IgD-negative memory B cell (primary cell): ENCODE measurements around the gene FAM229A. TPM values are rescaled to one million over a fixed set of nuclear protein-coding genes. Genes with fewer than 3 reads are reported as not detected.

Experiments used
- H3K27ac Mint-ChIP-seq, 3 donors: one replicate each; pipeline ENCODE4 v1.8.0; 2020 to 2022; ENCODE audit warnings: mild to moderate bottlenecking in 3 of 3, mixed read lengths in 3 of 3, moderate library complexity in 1 of 3
- H3K27me3 Mint-ChIP-seq: one replicate; pipeline ENCODE4 v1.8.0; 2021; ENCODE audit warnings: mixed read lengths
- H3K36me3 Mint-ChIP-seq: one replicate; pipeline ENCODE4 v1.8.0; 2020; ENCODE audit warnings: mild to moderate bottlenecking, mixed read lengths
- H3K4me1 Mint-ChIP-seq, 3 donors: one replicate each; pipeline ENCODE4 v1.8.0; 2020 to 2022; ENCODE audit warnings: mixed read lengths in 3 of 3, mild to moderate bottlenecking in 1 of 3
- H3K4me3 Mint-ChIP-seq, 4 donors: one replicate each; pipeline ENCODE4 v1.8.0; 2020 to 2022; ENCODE audit warnings: mild to moderate bottlenecking in 4 of 4, mixed read lengths in 4 of 4, moderate library complexity in 3 of 4
- H3K9me3 Mint-ChIP-seq, 3 donors: one replicate each; pipeline ENCODE4 v1.8.0; 2020 to 2021; ENCODE audit warnings: mixed read lengths in 3 of 3, mild to moderate bottlenecking in 1 of 3
- polyA plus RNA-seq: library from polyadenylated mRNA; unstranded; fragments of 300-500 nt; fragmentation: Illumina TruSeq; gene quantifications from one replicate; pipeline ENCODE4 v1.2.3, GENCODE V29; 2021

FAM229A gene
- polyA plus RNA-seq, 1 donor from 2014 or later, result 1.7 TPM

DNA sequence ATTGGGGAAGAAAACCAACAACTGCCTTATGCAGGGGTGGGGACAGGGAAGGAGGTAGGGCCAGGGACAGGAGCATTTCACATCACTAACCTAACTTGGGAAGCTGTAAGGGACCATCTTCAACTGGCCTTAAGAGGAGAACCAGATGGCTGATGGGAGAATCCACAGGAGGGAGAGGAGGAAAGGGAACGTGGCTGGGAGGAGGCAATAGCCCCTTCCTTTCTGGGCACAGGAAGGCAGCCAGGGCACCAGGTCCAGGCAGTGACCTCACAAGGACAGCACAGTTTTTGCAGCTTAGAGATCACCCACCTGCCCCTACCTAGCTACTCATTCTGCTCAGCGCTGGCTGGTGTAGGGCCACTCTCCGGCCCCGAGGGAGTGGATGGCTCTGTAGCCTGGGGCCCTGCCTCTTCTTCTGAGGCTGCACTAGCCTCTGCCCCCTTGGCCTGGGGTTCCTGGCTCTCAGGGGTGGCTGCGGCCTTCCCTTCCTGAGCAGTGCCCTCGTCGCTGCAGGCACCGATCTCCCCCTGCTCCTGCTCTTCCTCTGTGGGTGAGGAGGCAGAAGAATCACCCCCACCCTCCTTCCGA lies 27.9 kb downstream of the FAM229A start:
- Mint-ChIP-seq H3K9me3 (no peaks in the 10 kb centered on the region), H3K27me3 (peaks cover 1% of the 10 kb centered on the region), H3K4me1 (peaks cover 28 to 44% (median 39%) of the 10 kb centered on the region in 3 donors), H3K27ac (peak overlapping the region; percentile 70 to 89 (median 87)), H3K4me3 (peak overlapping the region; percentile 87 to 93 (median 91)), H3K36me3 (peaks cover 4% of the 10 kb centered on the region)

DNA sequence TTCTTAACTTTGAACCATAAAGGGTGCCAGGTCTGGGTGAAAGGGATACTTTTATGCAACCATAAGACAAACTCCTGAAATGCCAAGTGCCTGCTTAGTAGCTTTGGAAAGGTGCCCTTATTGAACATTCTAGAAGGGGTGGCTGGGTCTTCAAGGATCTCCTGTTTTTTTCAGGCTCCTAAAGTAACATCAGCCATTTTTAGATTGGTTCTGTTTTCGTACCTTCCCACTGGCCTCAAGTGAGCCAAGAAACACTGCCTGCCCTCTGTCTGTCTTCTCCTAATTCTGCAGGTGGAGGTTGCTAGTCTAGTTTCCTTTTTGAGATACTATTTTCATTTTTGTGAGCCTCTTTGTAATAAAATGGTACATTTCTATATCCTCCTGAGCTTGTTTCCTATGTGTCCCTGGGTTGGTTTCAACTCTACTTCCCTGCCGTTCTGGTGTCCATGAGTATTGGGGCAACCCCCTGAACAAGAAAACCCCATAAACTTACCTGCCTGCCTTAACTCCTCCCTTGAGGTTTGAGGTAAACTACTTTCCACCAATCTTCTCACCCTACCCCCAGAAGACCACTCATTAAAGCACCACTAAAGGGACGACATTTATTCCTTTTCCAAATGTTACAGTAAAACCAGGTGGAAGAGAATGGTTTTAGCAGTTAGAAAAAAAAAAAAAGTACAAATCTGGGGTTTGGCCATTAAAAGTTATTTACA lies 28.9 kb downstream of the FAM229A start:
- Mint-ChIP-seq H3K36me3 (peaks cover 6% of the 10 kb centered on the region), H3K9me3 (no peaks in the 10 kb centered on the region), H3K4me1 (peaks cover 24 to 36% (median 35%) of the 10 kb centered on the region in 3 donors), H3K27ac (peak overlapping the region; percentile 17 to 87 (median 70)), H3K27me3 (no peaks in the 10 kb centered on the region), H3K4me3 (peak overlapping the region; percentile 3 to 69 (median 58))

DNA sequence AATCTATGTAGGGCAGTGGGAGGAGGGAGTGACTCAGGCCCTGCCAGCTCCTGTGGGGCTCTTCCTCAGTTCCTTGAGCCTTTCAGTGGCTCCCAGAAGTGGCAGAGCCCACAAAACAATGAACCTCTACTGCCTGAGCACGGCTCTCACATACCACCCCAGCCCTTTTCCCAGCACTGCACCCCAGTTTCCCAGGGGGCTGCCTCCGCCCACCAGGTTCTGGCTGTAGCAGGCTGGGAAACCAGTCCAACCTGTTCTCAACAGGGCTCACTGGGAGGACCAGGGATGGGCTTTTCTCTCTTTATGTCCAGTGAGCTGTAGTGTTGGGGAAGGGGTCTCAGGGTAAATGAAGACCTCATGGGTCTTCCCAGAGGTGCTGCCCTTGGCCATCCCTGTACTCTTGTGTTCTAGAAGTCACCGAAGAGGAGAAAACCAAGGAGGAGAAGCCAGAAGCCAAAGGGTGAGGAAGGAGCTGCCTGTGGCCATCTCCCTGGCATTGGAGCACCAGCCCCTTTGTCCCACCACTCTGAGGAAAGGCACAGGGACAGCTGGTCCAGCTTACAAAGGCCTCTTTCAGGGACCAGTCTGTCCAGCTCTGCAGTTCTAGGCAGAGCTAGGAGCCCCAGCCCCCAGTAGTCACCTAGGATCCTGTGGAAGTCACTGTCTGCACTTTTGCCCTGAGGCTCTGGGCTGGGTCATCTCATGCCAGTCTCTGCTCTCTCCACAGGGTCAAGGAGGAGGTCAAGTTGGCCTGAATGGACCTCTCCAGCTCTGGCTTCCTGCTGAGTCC lies 29.8 kb downstream of the FAM229A start:
- Mint-ChIP-seq H3K27me3 (no peaks in the 10 kb centered on the region), H3K4me1 (peaks cover 17 to 30% (median 28%) of the 10 kb centered on the region in 3 donors), H3K27ac (peak overlapping the region in 1 of 3 donors; percentile 59), H3K4me3 (no peak overlapping the region), H3K36me3 (peaks cover 6% of the 10 kb centered on the region), H3K9me3 (no peaks in the 10 kb centered on the region)

DNA sequence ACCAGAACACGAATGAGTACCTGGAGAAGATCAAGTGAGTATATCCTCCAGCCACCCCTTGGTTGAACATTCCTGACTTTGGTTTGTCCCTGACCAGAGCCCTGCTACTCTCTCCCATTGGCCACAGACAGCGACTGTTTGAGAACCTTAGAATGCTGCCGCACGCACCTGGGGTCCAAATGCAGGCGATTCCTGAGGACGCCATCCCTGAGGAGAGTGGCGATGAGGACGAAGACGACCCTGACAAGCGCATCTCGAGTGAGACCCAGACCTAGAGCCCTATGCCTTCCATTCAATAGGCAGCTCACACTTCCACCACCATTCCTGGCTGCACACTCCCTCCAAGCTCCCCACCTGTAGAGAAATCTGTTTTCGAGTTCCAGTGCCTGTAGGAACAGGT lies 30.7 kb downstream of the FAM229A start:
- peaks cover 6% of the 10 kb centered on the region for H3K36me3 Mint-ChIP-seq
- H3K4me3 Mint-ChIP-seq, result peak overlapping the region in 1 of 4 donors; percentile 13
- peaks cover 11 to 26% (median 21%) of the 10 kb centered on the region in 3 donors for H3K4me1 Mint-ChIP-seq
- H3K27me3 Mint-ChIP-seq, result no peaks in the 10 kb centered on the region
- H3K27ac Mint-ChIP-seq, result peak overlapping the region; percentile 59 to 73 (median 59)
- H3K9me3 Mint-ChIP-seq, result no peaks in the 10 kb centered on the region

DNA sequence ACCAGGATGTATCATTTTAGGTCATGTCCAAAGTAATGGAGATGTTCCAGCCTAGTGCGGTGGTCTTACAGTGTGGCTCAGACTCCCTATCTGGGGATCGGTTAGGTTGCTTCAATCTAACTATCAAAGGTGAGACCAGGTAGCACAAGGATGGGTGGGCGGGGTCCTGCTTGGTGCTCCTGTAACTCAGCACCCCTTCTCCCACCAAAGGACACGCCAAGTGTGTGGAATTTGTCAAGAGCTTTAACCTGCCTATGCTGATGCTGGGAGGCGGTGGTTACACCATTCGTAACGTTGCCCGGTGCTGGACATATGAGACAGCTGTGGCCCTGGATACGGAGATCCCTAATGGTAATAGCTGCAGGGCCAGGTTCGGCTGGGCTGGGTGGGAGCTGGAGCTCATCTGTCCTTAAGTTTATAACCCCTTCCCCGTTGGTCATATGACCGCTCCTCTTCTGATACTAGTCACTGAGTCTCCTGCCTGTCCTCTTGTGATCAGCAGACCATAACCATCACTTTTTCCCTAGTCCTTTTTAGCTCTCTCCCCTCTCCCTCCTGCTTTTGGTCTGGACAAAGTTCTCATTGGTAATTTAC lies 31.6 kb downstream of the FAM229A start:
- H3K4me3 Mint-ChIP-seq, result no peak overlapping the region
- peaks cover 6% of the 10 kb centered on the region for H3K36me3 Mint-ChIP-seq
- H3K9me3 Mint-ChIP-seq, result no peaks in the 10 kb centered on the region
- peak overlapping the region in 1 of 3 donors; percentile 2 for H3K27ac Mint-ChIP-seq
- H3K27me3 Mint-ChIP-seq, result no peaks in the 10 kb centered on the region
- peaks cover 11 to 26% (median 21%) of the 10 kb centered on the region in 3 donors for H3K4me1 Mint-ChIP-seq

DNA sequence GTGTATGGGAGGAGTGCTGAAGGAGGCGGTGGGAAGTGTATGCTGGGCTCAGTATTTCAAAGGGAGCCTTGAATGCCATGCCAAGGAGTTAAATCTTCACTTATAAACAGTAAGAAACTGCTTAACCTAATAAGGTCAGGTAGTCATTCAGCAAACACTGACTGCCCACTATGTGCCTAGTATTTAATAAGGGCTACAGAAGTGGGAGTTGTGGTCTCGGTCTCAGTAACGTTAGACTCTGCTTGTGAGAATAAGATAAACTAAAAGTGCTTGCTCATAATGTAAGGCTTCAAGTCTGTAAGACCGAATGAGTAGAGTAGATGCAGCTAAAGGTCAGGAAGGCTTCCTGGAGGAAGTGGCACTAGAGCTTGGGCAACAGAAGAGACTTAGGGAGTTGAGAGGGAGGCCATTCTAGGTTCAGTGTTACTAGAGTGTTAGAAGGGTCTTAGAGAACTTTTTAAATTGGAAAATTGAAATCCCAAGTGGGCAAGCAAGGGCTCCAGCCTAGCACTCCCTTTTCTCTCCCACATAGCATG lies 32.3 kb downstream of the FAM229A start:
- Mint-ChIP-seq H3K36me3 (peaks cover 12% of the 10 kb centered on the region), H3K27ac (peak overlapping the region in 1 of 3 donors; percentile 33), H3K4me1 (peaks cover 16 to 26% (median 20%) of the 10 kb centered on the region in 3 donors), H3K9me3 (no peaks in the 10 kb centered on the region), H3K27me3 (no peaks in the 10 kb centered on the region), H3K4me3 (peak overlapping the region in 1 of 4 donors; percentile 10)

DNA sequence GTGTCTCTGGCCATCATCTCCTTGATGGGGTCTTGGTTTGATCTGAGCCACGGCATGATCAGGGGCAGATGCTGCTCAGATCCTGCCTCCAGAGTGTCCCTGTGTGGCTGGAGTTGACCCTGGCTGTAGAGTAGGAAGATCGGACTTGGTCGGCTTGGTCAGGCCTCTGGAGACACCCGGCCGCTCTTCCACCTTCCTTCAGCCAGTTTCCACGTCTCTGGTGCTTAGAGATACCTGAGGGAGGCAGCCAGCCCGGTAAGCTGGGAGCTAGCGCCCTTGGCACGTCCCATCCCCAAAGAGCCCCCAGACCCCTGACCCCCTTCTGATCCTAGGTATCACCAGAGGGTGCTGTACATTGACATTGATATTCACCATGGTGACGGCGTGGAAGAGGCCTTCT lies 35.1 kb downstream of the FAM229A start:
- peaks cover 19 to 21% (median 19%) of the 10 kb centered on the region in 3 donors for H3K4me1 Mint-ChIP-seq
- no peak overlapping the region for H3K4me3 Mint-ChIP-seq
- no peak overlapping the region for H3K27ac Mint-ChIP-seq
- H3K27me3 Mint-ChIP-seq, result no peaks in the 10 kb centered on the region
- no peaks in the 10 kb centered on the region for H3K9me3 Mint-ChIP-seq
- peaks cover 17% of the 10 kb centered on the region for H3K36me3 Mint-ChIP-seq

DNA sequence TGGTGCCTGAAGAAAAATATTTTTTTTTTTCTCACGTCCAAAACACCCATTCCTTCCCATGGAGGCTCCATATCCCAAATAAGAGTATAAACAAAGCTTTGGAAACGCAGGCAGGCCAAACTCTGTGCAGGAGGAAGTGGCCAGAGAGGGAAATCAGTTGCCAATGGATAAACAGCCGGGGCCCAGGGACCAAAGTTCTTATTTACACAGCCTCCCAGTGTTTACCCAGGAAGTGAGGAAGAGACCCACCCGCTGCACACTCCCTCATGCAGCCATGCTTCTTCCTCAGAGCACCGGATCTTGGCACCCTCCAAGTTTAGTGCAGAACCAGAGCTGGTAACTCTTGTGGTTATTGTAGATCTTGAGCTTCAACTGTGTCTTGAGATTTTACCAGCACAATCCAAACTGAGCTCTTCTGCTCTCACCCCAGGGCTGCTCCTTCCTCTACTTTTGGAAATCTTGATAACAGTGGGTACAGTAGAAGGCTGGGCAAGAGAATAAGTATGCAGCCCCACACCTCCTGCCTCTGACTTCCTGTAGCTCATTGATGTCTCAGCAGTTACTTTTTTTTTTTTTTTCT lies 40.5 kb downstream of the FAM229A start:
- Mint-ChIP-seq H3K27ac (peak overlapping the region; percentile 84 to 96 (median 95)), H3K9me3 (no peaks in the 10 kb centered on the region), H3K27me3 (no peaks in the 10 kb centered on the region), H3K4me1 (peaks cover 37 to 42% (median 40%) of the 10 kb centered on the region in 3 donors), H3K4me3 (peak overlapping the region in 3 of 4 donors; percentile 66 to 86 (median 77)), H3K36me3 (peaks cover 13% of the 10 kb centered on the region)

DNA sequence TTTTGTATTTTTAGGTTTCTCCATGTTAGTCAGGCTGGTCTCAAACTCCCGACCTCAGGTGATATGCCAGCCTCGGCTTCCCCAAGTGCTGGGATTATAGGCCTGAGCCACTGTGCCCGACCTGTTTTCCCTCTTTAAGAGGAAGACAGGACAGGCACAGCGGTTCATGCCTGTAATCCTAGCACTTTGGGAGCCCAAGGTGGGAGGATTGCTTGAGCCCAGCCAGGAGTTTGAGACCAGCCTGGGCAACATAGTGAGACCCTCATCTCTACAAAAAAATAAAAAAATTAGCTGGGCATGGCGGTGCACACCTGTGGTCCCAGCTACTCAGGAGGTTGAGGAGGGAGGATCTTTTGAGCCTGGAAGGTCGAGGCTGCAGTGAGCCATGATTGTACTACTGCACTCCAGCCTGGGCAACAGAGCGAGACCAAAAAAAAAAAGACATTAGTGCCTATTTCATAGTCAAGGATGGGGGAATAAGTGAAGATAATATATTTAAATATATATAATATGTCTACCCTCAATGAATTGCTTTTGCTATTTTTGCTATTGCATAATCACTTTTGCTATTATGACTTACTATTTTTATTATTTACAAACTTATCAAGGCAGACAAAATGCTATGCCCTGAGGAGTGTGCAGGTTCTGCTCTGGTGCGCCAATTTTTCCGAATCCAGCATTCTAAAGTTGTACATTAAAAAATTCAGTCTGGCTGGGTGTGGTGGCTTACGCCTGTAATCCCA lies 44.0 kb downstream of the FAM229A start:
- peak overlapping the region in 1 of 3 donors; percentile 63 for H3K27ac Mint-ChIP-seq

DNA sequence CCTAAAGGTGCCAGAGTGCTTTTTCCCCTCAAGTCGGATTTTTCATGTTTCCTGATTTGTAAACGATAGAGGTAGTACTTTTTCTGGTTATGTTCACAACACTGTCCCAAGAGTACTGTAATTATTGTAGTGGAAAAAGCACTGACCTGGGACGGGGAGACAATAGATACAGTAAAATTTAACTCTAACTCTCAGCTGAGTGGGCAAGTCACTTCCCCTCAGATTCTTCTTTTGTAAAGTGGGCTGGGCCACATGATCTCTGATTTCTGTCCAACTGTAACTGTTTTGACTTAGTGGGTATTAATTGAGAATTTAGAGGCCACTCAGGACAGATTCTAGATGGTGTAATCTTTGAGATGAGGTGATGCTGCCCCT lies 45.4 kb downstream of the FAM229A start:
- Mint-ChIP-seq H3K4me1 (peaks cover 33 to 42% (median 39%) of the 10 kb centered on the region in 3 donors), H3K4me3 (peak overlapping the region; percentile 65 to 89 (median 77)), H3K36me3 (peaks cover 3% of the 10 kb centered on the region)

More for the DNA sequence above, 44.0 kb downstream of the FAM229A start:
- H3K27me3 Mint-ChIP-seq, result no peaks in the 10 kb centered on the region
- peaks cover 3% of the 10 kb centered on the region for H3K36me3 Mint-ChIP-seq
- peaks cover 42 to 49% (median 47%) of the 10 kb centered on the region in 3 donors for H3K4me1 Mint-ChIP-seq
- H3K4me3 Mint-ChIP-seq, result peak overlapping the region in 1 of 4 donors; percentile 76
- H3K9me3 Mint-ChIP-seq, result no peaks in the 10 kb centered on the region

DNA sequence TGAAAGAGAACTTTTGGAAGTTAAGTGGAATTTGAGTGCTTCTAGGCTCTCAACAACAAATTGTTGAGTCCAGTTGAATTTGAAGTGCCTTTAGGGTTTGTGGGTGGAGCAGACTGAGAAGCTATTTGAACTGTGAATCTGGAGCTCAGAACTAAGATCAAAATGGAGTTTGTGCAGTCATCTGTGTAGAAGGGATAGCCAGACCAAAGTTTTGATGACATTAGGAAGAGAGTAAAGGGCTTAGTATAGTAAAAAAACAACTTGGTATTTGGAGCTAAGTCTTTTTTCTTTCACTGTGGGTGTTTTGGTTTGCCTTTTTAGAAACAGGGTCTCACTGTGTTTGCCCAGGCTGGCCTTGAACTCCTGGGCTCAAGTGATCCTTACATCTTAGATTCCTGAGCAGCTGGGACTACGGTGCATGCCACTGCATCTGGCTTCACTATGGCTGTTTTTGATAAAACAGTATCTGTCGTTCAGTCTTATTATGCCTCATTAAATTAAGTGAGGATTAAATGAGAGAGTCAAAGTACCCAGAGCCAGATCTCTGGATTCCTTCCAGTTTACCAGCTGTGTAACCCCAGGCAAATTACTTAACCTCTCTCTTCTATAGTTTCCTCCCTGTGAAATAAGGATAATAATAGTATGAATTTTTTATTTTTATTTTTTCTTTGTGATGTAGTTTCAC lies 50.4 kb downstream of the FAM229A start:
- no peak overlapping the region for H3K4me3 Mint-ChIP-seq
- peak overlapping the region in 2 of 3 donors; percentile 77 to 84 for H3K27ac Mint-ChIP-seq
- H3K27me3 Mint-ChIP-seq, result no peaks in the 10 kb centered on the region
- H3K4me1 Mint-ChIP-seq, result peaks cover 53 to 57% (median 56%) of the 10 kb centered on the region in 3 donors
- peaks cover 2% of the 10 kb centered on the region for H3K36me3 Mint-ChIP-seq
- H3K9me3 Mint-ChIP-seq, result no peaks in the 10 kb centered on the region

More for the DNA sequence above, 45.4 kb downstream of the FAM229A start:
- H3K27me3 Mint-ChIP-seq, result no peaks in the 10 kb centered on the region
- peak overlapping the region; percentile 77 to 96 (median 89) for H3K27ac Mint-ChIP-seq
- H3K9me3 Mint-ChIP-seq, result no peaks in the 10 kb centered on the region
